PFSK-1 (cell line): ENCODE measurements around the gene SMOC2.

Experiments
- POLR2AphosphoS5 ChIP-seq: IDR thresholded peaks from 2 replicates; pipeline ENCODE4 v1.6.1; 2012; ENCODE audit warnings: low read depth, mild to moderate bottlenecking, control low read depth, low read length, moderate library complexity
- REST ChIP-seq, 2 experiments: IDR thresholded peaks; 2 replicates each; pipeline versions ENCODE4 v1.6.1 to v1.8.0; 2011 to 2012; ENCODE audit warnings: low read depth in 2 of 2, low read length in 2 of 2, control low read depth in 1 of 2, inconsistent platforms in 1 of 2, mild to moderate bottlenecking in 1 of 2, moderate library complexity in 1 of 2; ENCODE audit not compliant: insufficient read depth in 1 of 2
- SIN3A ChIP-seq: IDR thresholded peaks from 2 replicates; pipeline ENCODE4 v1.6.1; 2012; ENCODE audit warnings: mild to moderate bottlenecking, low read length, moderate library complexity, borderline replicate concordance; ENCODE audit not compliant: insufficient read depth
- TAF1 ChIP-seq: IDR thresholded peaks from 2 replicates; pipeline ENCODE4 v1.6.1; 2012; ENCODE audit warnings: low read length, control low read depth, borderline replicate concordance; ENCODE audit not compliant: insufficient read depth

- TF ChIP-seq POLR2AphosphoS5, result no peak
- TF ChIP-seq SIN3A, result no peak
- no peak for TF ChIP-seq REST (IDR thresholded peaks at IDR 0.05; ENCODE audit: insufficient read depth in 1 of 2, low read depth in 2 of 2, low read length in 2 of 2)
- TF ChIP-seq TAF1, result no peak
These were observed 186.7 kb downstream of the SMOC2 start for GRCh38 chr6:168627506-168628175.
